Posterior cingulate gyrus (tissue), 11 donors: ENCODE measurements around the gene MCTP1.
"Not testable (repeated sequence)": the region's sequence is repeated elsewhere in the genome, so short reads cannot be mapped to it uniquely, and the experiment has no call there.

Source experiments
- DNase-seq, 10 donors: peaks; one replicate each; pipeline versions ENCODE4 v3.0.0 to v3.0.0-alpha.2; 2020 to 2021; ENCODE audit warnings: mixed read lengths in 3 of 10
- intact Hi-C: fragments of 100-400 bp; cut with DNase I; formaldehyde crosslinking; loops from one replicate; pipeline ENCODE4 v1.15.1; 2023

MCTP1 gene

GRCh38 chr5:94983861-94984535 is 300.9 kb downstream of the MCTP1 start:
- intact Hi-C loops, result no loop called here
- no peak for DNase-seq

GRCh38 chr5:94977437-94977836 is 307.5 kb downstream of the MCTP1 start:
- DNase-seq, result no peak
- intact Hi-C loops, result no loop called here

DNA sequence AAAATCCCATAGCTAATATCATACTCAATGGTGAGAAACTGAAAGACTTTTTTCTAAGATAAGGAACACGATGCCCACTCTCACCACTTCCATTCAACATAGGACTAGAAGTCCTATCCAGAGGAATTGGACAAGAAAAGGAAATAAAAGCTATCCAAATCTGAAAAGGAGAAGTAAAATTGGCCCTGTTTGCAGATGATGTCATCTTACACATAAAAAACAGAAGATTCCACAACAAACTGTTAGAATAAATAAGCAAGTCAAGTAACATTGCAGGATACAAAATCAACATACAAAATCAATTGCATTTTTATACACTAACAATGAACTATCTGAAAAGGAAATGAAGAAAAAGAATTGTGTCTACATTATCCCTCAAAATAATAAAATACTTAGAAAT is 308.0 kb downstream of the MCTP1 start:
- intact Hi-C loops, result no loop called here
- no peak for DNase-seq

DNA sequence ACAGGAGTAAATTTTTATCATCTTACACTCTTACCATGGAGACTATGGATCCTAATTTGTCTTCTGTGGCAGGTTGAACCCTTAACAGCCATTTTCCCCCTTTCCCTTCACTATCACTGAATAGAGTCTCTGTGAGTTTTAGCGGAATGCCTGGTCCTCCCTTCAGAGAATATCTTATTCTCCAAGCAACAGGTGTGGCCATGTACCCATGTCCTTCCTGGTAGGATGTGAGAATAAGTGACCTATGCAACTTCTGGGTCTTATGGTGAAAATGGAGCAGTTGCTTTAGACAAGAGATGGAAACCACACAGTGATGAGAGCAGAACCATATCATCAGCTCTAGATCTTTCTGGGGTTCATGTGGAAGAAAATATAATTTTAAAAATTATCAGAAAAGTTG is 312.6 kb downstream of the MCTP1 start:
- intact Hi-C loops, result no loop called here
- no peak for DNase-seq

GRCh38 chr5:94969174-94969573 is 315.7 kb downstream of the MCTP1 start:
- DNase-seq, result no peak

GRCh38 chr5:94968507-94969095 is 316.3 kb downstream of the MCTP1 start:
- DNase-seq, result peak in 1 of 10 donors; percentile 69
- intact Hi-C loops, result loop anchor here (2.0 to 5.0 kb wide), 2 partner anchors 270 to 294 kb away; no protein-coding TSS in a partner anchor

More at GRCh38 chr5:94969174-94969573, 315.7 kb downstream of the MCTP1 start:
- intact Hi-C loops, result loop anchor here (2.0 to 5.0 kb wide), 2 partner anchors 270 to 293 kb away; no protein-coding TSS in a partner anchor

DNA sequence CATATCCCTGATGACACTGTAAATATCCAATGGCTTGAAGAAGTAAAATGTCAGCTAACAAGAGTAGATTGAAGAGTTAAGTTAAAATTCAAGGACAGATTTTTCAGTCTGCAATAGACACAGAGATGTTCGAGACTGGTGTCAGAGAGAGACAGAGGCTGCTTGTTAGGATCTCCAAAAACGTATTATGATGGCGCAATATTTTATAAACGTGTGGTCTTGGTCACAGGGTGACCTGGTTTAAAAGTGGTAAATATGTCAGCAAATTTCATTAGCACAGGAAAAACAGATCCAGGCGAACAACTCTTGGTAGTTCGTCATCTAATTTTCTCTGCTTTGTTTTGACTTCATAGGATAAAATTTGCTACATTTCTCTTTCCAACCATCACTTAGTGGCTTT is 317.4 kb downstream of the MCTP1 start:
- intact Hi-C loops, result loop anchor here (5.0 kb wide), 1 partner anchor 295 kb away; no protein-coding TSS in a partner anchor
- DNase-seq, result no peak

DNA sequence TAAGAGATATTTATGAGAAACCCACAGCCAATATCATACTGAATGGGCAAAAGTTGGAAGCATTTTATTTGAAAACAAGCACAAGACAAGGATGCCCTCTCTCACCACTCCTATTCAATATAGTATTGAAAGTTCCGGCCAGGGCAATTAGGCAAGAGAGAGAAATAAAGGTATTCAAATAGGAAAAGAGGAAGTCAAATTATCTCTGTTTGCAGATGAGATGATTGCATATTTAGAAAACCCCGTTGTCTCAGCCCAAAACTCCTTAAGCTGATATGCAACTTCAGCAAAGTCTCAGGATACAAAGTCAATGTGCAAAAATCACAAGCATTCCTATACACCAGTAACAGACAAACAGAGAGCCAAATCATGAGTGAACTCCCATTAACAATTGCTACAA is 325.6 kb downstream of the MCTP1 start:
- DNase-seq, intact Hi-C loops: not testable (repeated sequence)

DNA sequence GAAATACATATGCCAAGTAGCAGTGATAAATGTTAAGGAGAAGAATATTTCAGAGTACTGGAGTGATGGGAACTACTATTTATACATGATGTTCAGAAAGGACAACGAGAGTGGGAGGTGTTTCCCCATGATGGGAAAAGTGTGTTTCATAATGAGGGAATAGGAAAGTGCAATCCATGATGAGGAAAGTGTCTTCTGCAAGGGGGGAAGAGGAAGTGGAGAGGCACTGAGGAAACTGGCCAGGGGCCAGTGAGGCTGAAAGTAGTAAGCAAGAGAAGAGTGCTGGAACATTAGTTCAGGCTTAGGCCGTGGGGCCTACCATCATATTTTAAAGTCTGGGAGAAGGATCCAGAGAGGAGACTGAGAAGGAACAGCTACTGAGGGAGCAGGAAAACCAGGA is 339.2 kb downstream of the MCTP1 start:
- intact Hi-C loops, result no loop called here
- peak in 3 of 10 donors; percentile 3 to 63 (median 22) for DNase-seq

- intact Hi-C loops, result no loop called here
- DNase-seq, result no peak
Measured at GRCh38 chr5:94944160-94944559, 340.7 kb downstream of the MCTP1 start.

- intact Hi-C loops, result no loop called here
- no peak for DNase-seq
Measured at GRCh38 chr5:94941122-94941755, 343.7 kb downstream of the MCTP1 start.

- intact Hi-C loops, result no loop called here
- DNase-seq, result no peak
Measured at GRCh38 chr5:94932259-94932658, 352.6 kb downstream of the MCTP1 start.

- no peak for DNase-seq
- intact Hi-C loops, result no loop called here
Measured at GRCh38 chr5:94928891-94929290, 356.0 kb downstream of the MCTP1 start.

GRCh38 chr5:94920570-94920969 is 364.3 kb downstream of the MCTP1 start:
- intact Hi-C loops, result no loop called here
- DNase-seq, result no peak

GRCh38 chr5:94916619-94917018 is 368.3 kb downstream of the MCTP1 start:
- intact Hi-C loops, result no loop called here
- no peak for DNase-seq

DNA sequence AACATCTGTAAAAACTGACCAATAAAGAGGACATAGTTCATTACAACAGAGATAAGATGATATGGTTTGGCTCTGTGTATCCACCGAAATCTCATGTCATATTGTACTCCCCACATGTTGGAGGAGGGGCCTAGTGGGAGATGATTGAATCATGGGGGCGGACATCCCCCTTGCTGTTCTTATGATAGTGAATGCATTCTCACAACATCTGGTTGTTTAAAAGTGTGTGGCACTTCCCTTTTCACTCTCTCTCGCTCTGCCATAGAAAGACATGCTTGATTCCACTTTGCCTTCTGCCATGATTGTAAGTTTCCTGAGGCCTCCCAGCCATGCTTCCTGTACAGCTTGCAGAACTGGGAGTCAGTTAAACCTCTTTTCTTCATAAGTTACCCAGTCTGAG is 373.6 kb downstream of the MCTP1 start:
- intact Hi-C loops, result no loop called here

DNA sequence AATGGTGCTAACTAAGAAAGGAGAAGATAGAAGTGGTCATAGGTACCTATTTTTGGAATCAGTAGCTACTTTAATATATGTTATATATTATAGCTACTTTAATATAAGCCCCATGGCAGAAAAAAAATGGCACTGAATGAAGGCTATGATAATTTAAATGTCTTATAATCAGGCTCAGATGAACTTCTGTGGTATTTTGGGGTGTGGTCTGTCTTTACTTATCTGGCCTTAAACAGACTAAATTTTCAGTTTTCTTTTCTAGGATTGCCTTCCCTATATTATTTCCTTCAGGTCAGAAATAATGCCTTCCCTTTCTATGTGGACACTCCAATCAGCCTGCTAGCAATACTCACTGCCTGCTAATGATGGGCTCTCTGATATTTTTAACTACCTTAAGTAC is 374.2 kb downstream of the MCTP1 start:
- no peak for DNase-seq
- intact Hi-C loops, result no loop called here

More for the DNA sequence above, 373.6 kb downstream of the MCTP1 start:
- no peak for DNase-seq

- intact Hi-C loops, result no loop called here
- DNase-seq, result no peak
Measured at GRCh38 chr5:94908889-94909480, 375.9 kb downstream of the MCTP1 start.

GRCh38 chr5:94906750-94907149 is 378.1 kb downstream of the MCTP1 start:
- DNase-seq, result no peak
- intact Hi-C loops, result no loop called here

DNA sequence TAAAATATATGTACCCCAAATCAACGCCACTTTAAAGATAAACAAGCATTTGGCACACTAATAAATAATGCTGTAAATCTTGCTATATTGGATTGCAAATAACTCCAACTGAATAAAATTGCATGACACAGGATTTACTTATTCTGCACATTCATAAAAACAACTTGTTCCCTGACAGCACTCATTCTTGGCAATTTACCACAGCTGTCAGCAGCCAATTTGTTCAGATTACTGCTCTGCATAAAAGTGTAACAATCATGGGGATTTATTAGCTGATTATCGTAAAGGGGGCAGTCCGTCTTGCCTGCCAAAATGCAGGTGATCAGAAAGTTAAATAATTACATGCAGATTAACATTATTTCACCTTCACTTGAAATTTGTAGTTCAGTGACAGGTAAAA is 381.2 kb downstream of the MCTP1 start:
- intact Hi-C loops, result no loop called here
- no peak for DNase-seq
